Measurements from ENCODE around the gene CFAP100.

The CFAP100 gene

GRCh38 chr3:126389112-126389793 is 5.5 kb upstream of the CFAP100 start:
- Histone ChIP-seq H3K9me3 (ENCODE audit: control insufficient read depth, insufficient read depth, low read depth, low read length) (no peaks in the 10 kb centered on the region), H3K36me3 (ENCODE audit: control insufficient read depth in 2 of 2, insufficient read depth in 1 of 2, low read length in 2 of 2) (no peaks in the 10 kb centered on the region), H3K4me1 (ENCODE audit: control insufficient read depth, insufficient read depth, low read length) (no peaks in the 10 kb centered on the region), H3K4me3 (ENCODE audit: low read depth, low read length) (peak overlapping the region; percentile 4; the same call in 1 of the 2 replicates), H3K27ac (ENCODE audit: extremely low read depth, low read depth, low read length) (no peak overlapping the region)
- TF ChIP-seq ZBTB17 (tag by site-specific recombination; IDR thresholded peaks at IDR 0.05) (no peak), KLF1 (tag by site-specific recombination; IDR thresholded peaks at IDR 0.05) (peak; percentile 83), ZNF354C (tag by site-specific recombination; IDR thresholded peaks at IDR 0.05; ENCODE audit: borderline replicate concordance, low read depth) (no peak), ZNF677 (tag by site-specific recombination; IDR thresholded peaks at IDR 0.05) (peak; percentile 61; the same call in 1 of the 2 replicates), ZNF335 (tag by site-specific recombination; conservative IDR thresholded peaks at IDR 0.05) (peak; percentile 69), GLIS1 (tag by site-specific recombination; IDR thresholded peaks at IDR 0.05) (peak; percentile 24; the same call in 1 of the 2 replicates), ZNF777 (tag by site-specific recombination; IDR thresholded peaks at IDR 0.05; ENCODE audit: borderline replicate concordance) (peak; percentile 31; the same call in 1 of the 2 replicates), MZF1 (tag by site-specific recombination; IDR thresholded peaks at IDR 0.05; ENCODE audit: borderline replicate concordance) (peak; percentile 95), ZXDB (tag by site-specific recombination; IDR thresholded peaks at IDR 0.05) (peak; percentile 36; the same call in 1 of the 2 replicates), ZNF692 (tag by site-specific recombination; IDR thresholded peaks at IDR 0.05) (0 out of 2 replicates have a peak, but pooled peaks have one; percentile 43), ZNF660 (tag by site-specific recombination; IDR thresholded peaks at IDR 0.05) (peak; percentile 45; the same call in 1 of the 2 replicates), ZBTB26 (tag by site-specific recombination; optimal IDR thresholded peaks at IDR 0.05) (peak; percentile 46), ZNF707 (tag by site-specific recombination; IDR thresholded peaks at IDR 0.05) (no peak), ZSCAN30 (tag by site-specific recombination; IDR thresholded peaks at IDR 0.05) (peak; percentile 42; the same call in 1 of the 2 replicates), ZNF404 (tag by site-specific recombination; IDR thresholded peaks at IDR 0.05) (no peak), KLF8 (tag by site-specific recombination; IDR thresholded peaks at IDR 0.05) (peak; percentile 82; the same call in 1 of the 2 replicates), CTCF (tag by site-specific recombination; IDR thresholded peaks at IDR 0.05) (peak; percentile 99), SP7 (tag by site-specific recombination; IDR thresholded peaks at IDR 0.05) (peak; percentile 35; the same call in 1 of the 2 replicates), ZNF561 (tag by site-specific recombination; IDR thresholded peaks at IDR 0.05; ENCODE audit: borderline replicate concordance) (0 out of 2 replicates have a peak, but pooled peaks have one; percentile 28), RBAK (tag by site-specific recombination; IDR thresholded peaks at IDR 0.05) (no peak), ZBTB20 (tag by site-specific recombination; IDR thresholded peaks at IDR 0.05) (0 out of 2 replicates have a peak, but pooled peaks have one; percentile 21), ZFHX2 (tag by site-specific recombination; conservative IDR thresholded peaks at IDR 0.05) (peak; percentile 91), ZBTB8A (tag by site-specific recombination; IDR thresholded peaks at IDR 0.05) (peak; percentile 83), EGR2 (tag by site-specific recombination; IDR thresholded peaks at IDR 0.05; ENCODE audit: low read depth) (peak; percentile 83), ZNF654 (tag by site-specific recombination; IDR thresholded peaks at IDR 0.05; ENCODE audit: low read depth) (peak; percentile 23; the same call in 1 of the 2 replicates)
- TF ChIP-seq, protein P1, sequence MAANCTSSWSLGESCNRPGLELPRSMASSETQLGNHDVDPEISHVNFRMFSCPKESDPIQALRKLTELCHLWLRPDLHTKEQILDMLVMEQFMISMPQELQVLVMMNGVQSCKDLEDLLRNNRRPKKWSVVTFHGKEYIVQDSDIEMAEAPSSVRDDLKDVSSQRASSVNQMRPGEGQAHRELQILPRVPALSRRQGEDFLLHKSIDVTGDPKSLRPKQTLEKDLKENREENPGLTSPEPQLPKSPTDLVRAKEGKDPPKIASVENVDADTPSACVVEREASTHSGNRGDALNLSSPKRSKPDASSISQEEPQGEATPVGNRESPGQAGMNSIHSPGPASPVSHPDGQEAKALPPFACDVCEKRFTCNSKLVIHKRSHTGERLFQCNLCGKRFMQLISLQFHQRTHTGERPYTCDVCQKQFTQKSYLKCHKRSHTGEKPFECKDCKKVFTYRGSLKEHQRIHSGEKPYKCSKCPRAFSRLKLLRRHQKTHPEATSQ (tag by site-specific recombination; IDR thresholded peaks at IDR 0.05), result 0 out of 2 replicates have a peak, but pooled peaks have one; percentile 23
- TF ChIP-seq, protein P2, sequence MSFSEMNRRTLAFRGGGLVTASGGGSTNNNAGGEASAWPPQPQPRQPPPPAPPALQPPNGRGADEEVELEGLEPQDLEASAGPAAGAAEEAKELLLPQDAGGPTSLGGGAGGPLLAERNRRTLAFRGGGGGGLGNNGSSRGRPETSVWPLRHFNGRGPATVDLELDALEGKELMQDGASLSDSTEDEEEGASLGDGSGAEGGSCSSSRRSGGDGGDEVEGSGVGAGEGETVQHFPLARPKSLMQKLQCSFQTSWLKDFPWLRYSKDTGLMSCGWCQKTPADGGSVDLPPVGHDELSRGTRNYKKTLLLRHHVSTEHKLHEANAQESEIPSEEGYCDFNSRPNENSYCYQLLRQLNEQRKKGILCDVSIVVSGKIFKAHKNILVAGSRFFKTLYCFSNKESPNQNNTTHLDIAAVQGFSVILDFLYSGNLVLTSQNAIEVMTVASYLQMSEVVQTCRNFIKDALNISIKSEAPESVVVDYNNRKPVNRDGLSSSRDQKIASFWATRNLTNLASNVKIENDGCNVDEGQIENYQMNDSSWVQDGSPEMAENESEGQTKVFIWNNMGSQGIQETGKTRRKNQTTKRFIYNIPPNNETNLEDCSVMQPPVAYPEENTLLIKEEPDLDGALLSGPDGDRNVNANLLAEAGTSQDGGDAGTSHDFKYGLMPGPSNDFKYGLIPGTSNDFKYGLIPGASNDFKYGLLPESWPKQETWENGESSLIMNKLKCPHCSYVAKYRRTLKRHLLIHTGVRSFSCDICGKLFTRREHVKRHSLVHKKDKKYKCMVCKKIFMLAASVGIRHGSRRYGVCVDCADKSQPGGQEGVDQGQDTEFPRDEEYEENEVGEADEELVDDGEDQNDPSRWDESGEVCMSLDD (tag by site-specific recombination; IDR thresholded peaks at IDR 0.05), result no peak
- ChIA-PET POLR2A (no interaction called here), CTCF (interaction anchor here (0.5 to 2.7 kb wide), 10 partner anchors 26 to 458 kb away, joined by 3 to 14 read pairs (median 3); no protein-coding TSS in a partner anchor)
